HEK293 (cell line): Measurements from ENCODE around the gene CACNA1H.

Source experiments
- CTCF ChIA-PET: fragments of 350-600 bp; formaldehyde crosslinking; extraction: SDS; loops from one replicate; lab custom pipeline; 2021; ENCODE audit warnings: antibody characterized with exemption; lab: Yijun Ruan, JAX
- POLR2A ChIA-PET: fragments of 300-600 bp; formaldehyde crosslinking; extraction: SDS; loops from one replicate; lab custom pipeline; 2020; ENCODE audit warnings: antibody characterized with exemption, inconsistent platforms; lab: Yijun Ruan, JAX
- H3K27ac ChIP-seq: fragments of 200-500 bp; sonication (Bioruptor generic); 2 replicates; pipeline ENCODE4 v1.5.1; 2014; ENCODE audit warnings: low read depth, low read length, control low read depth, inconsistent platforms; ENCODE audit errors: extremely low read depth
- H3K36me3 ChIP-seq, 2 experiments: fragments of 200-500 bp in 1 of 2; sonication (Bioruptor generic) in 1 of 2; 1 replicate in 1 of 2; 2 replicates in 1 of 2; pipeline ENCODE4 v1.5.1; 2014 to 2017; ENCODE audit warnings: inconsistent platforms in 2 of 2, low read length in 2 of 2; ENCODE audit not compliant: control insufficient read depth in 2 of 2, insufficient read depth in 1 of 2
- H3K4me1 ChIP-seq: fragments of 200-500 bp; sonication (Bioruptor generic); 2 replicates; pipeline ENCODE4 v1.5.1; 2014; ENCODE audit warnings: mild to moderate bottlenecking, low read length, inconsistent platforms; ENCODE audit not compliant: control insufficient read depth, insufficient read depth
- H3K4me3 ChIP-seq: 2 replicates; pipeline ENCODE4 v1.5.1; 2011; ENCODE audit warnings: low read depth, mild to moderate bottlenecking, control low read depth, low read length, moderate library complexity
- H3K9me3 ChIP-seq: fragments of 200-500 bp; sonication (Bioruptor generic); 2 replicates; pipeline ENCODE4 v1.5.1; 2014; ENCODE audit warnings: low read depth, low read length, inconsistent platforms; ENCODE audit not compliant: control insufficient read depth, insufficient read depth
- BCL11A ChIP-seq: fragments of 450-650 bp; formaldehyde crosslinking; IDR thresholded peaks from 2 replicates; pipeline ENCODE4 v1.5.1; 2016; ENCODE audit warnings: low read depth, missing biosample characterization, missing genetic modification characterization
- GLIS2 ChIP-seq: fragments of 450-650 bp; formaldehyde crosslinking; IDR thresholded peaks from 2 replicates; pipeline ENCODE4 v1.5.1; 2016; ENCODE audit warnings: missing biosample characterization, missing genetic modification characterization
- IKZF3 ChIP-seq: fragments of 450-650 bp; IDR thresholded peaks from 2 replicates; pipeline ENCODE4 v1.5.0; 2018; ENCODE audit warnings: missing biosample characterization, mild to moderate bottlenecking, missing genetic modification characterization, moderate library complexity
- KLF17 ChIP-seq: fragments of 450-650 bp; formaldehyde crosslinking; IDR thresholded peaks from 2 replicates; pipeline ENCODE4 v1.5.1; 2016; ENCODE audit warnings: missing biosample characterization, missing genetic modification characterization
- MEIS1 ChIP-seq: sonication (generic); formaldehyde crosslinking; IDR thresholded peaks from 2 replicates; pipeline ENCODE4 v1.8.1; 2022; ENCODE audit warnings: missing genetic modification reagents, mild to moderate bottlenecking, borderline replicate concordance
- OSR2 ChIP-seq: fragments of 450-650 bp; formaldehyde crosslinking; IDR thresholded peaks from 2 replicates; pipeline ENCODE4 v1.5.1; 2016; ENCODE audit warnings: missing biosample characterization, missing genetic modification characterization
- PBX3 ChIP-seq: sonication (generic); formaldehyde crosslinking; IDR thresholded peaks from 2 replicates; pipeline ENCODE4 v1.8.1; 2022; ENCODE audit warnings: mild to moderate bottlenecking, moderate library complexity, missing genetic modification reagents
- PRDM10 ChIP-seq: fragments of 450-650 bp; formaldehyde crosslinking; IDR thresholded peaks from 2 replicates; pipeline ENCODE4 v1.5.1; 2016; ENCODE audit warnings: missing biosample characterization, missing genetic modification characterization
- ZBTB11 ChIP-seq: fragments of 450-650 bp; formaldehyde crosslinking; conservative IDR thresholded peaks from 2 replicates; pipeline ENCODE4 v1.5.1; 2016; ENCODE audit warnings: low read depth, missing biosample characterization, missing genetic modification characterization
- ZBTB7A ChIP-seq: fragments of 450-650 bp; formaldehyde crosslinking; IDR thresholded peaks from 2 replicates; pipeline ENCODE4 v1.5.1; 2016; ENCODE audit warnings: low read depth, missing biosample characterization, missing genetic modification characterization
- ZBTB8A ChIP-seq: fragments of 450-650 bp; formaldehyde crosslinking; IDR thresholded peaks from 2 replicates; pipeline ENCODE4 v1.5.1; 2016; ENCODE audit warnings: missing biosample characterization, missing genetic modification characterization
- ZFP37 ChIP-seq: fragments of 450-650 bp; formaldehyde crosslinking; IDR thresholded peaks from 2 replicates; pipeline ENCODE4 v1.5.1; 2016; ENCODE audit warnings: missing biosample characterization, missing genetic modification characterization
- ZIC2 ChIP-seq: fragments of 450-650 bp; formaldehyde crosslinking; IDR thresholded peaks from 2 replicates; pipeline ENCODE4 v1.5.1; 2016; ENCODE audit warnings: missing biosample characterization, missing genetic modification characterization
- ZNF133 ChIP-seq: fragments of 450-650 bp; formaldehyde crosslinking; IDR thresholded peaks from 2 replicates; pipeline ENCODE4 v1.5.1; 2016; ENCODE audit warnings: missing biosample characterization, missing genetic modification characterization
- ZNF146 ChIP-seq: fragments of 450-650 bp; formaldehyde crosslinking; IDR thresholded peaks from 2 replicates; pipeline ENCODE4 v1.5.1; 2016; ENCODE audit warnings: missing biosample characterization, missing genetic modification characterization
- ZNF18 ChIP-seq: fragments of 450-650 bp; formaldehyde crosslinking; IDR thresholded peaks from 2 replicates; pipeline ENCODE4 v1.5.1; 2016; ENCODE audit warnings: missing biosample characterization, missing genetic modification characterization
- ZNF335 ChIP-seq: fragments of 450-650 bp; formaldehyde crosslinking; conservative IDR thresholded peaks from 2 replicates; pipeline ENCODE4 v1.5.1; 2016; ENCODE audit warnings: missing biosample characterization, missing genetic modification characterization
- ZNF391 ChIP-seq: fragments of 450-650 bp; formaldehyde crosslinking; IDR thresholded peaks from 2 replicates; pipeline ENCODE4 v1.5.1; 2016; ENCODE audit warnings: low read depth, missing biosample characterization, missing genetic modification characterization, borderline replicate concordance
- ZNF416 ChIP-seq: fragments of 450-650 bp; formaldehyde crosslinking; IDR thresholded peaks from 2 replicates; pipeline ENCODE4 v1.5.1; 2016; ENCODE audit warnings: missing biosample characterization, missing genetic modification characterization
- ZNF626 ChIP-seq: fragments of 450-650 bp; sonication (Bioruptor Pico); formaldehyde crosslinking; IDR thresholded peaks from 2 replicates; pipeline ENCODE4 v1.5.1; 2018; ENCODE audit warnings: missing biosample characterization, missing genetic modification characterization, inconsistent platforms
- ZNF677 ChIP-seq: fragments of 450-650 bp; IDR thresholded peaks from 2 replicates; pipeline ENCODE4 v1.5.0; 2018; ENCODE audit warnings: missing biosample characterization, mild to moderate bottlenecking, missing genetic modification characterization, moderate library complexity
- ZNF704 ChIP-seq: fragments of 450-650 bp; formaldehyde crosslinking; IDR thresholded peaks from 2 replicates; pipeline ENCODE4 v1.5.1; 2016; ENCODE audit warnings: missing biosample characterization, missing genetic modification characterization
- ZNF707 ChIP-seq: fragments of 450-650 bp; formaldehyde crosslinking; IDR thresholded peaks from 2 replicates; pipeline ENCODE4 v1.5.1; 2016; ENCODE audit warnings: missing biosample characterization, missing genetic modification characterization
- ZNF777 ChIP-seq: fragments of 450-650 bp; formaldehyde crosslinking; IDR thresholded peaks from 2 replicates; pipeline ENCODE4 v1.5.1; 2017; ENCODE audit warnings: missing biosample characterization, missing genetic modification characterization, borderline replicate concordance
- ZNF785 ChIP-seq: fragments of 450-650 bp; formaldehyde crosslinking; IDR thresholded peaks from 2 replicates; pipeline ENCODE4 v1.5.1; 2016; ENCODE audit warnings: missing biosample characterization, missing genetic modification characterization

The CACNA1H gene

GRCh38 chr16:1197237-1197866 is 44.4 kb downstream of the CACNA1H start:
- no peaks in the 10 kb centered on the region for H3K9me3 ChIP-seq
- ChIA-PET CTCF (interaction anchor here (1.2 kb wide), 1 partner anchor 15 kb away, joined by 5 read pairs; no protein-coding TSS in a partner anchor), POLR2A (no interaction called here)
- peaks cover 3% of the 10 kb centered on the region; the same call in 1 of the 2 replicates for H3K4me1 ChIP-seq
- H3K36me3 ChIP-seq = no peaks in the 10 kb centered on the region
- no peak overlapping the region for H3K4me3 ChIP-seq
- no peak overlapping the region for H3K27ac ChIP-seq
- no peak for TF ChIP-seq ZNF785 (tag by site-specific recombination)
- no peak for TF ChIP-seq BCL11A (tag by site-specific recombination)
- no peak for TF ChIP-seq ZNF677 (tag by site-specific recombination)
- no peak for TF ChIP-seq ZNF335 (tag by site-specific recombination)
- TF ChIP-seq PBX3 (CRISPR knock-in tag) = no peak
- no peak for TF ChIP-seq ZNF416 (tag by site-specific recombination)
- peak; percentile 48; the same call in 1 of the 2 replicates for TF ChIP-seq GLIS2 (tag by site-specific recombination)
- no peak for TF ChIP-seq ZFP37 (tag by site-specific recombination)
- TF ChIP-seq ZBTB8A (tag by site-specific recombination) = peak; percentile 80
- peak; percentile 90 for TF ChIP-seq KLF17 (tag by site-specific recombination)
- no peak for TF ChIP-seq PRDM10
- no peak for TF ChIP-seq ZBTB7A
- peak; percentile 58; the same call in 1 of the 2 replicates for TF ChIP-seq ZNF18 (tag by site-specific recombination)
- TF ChIP-seq ZIC2 (tag by site-specific recombination) = peak; percentile 86
- TF ChIP-seq MEIS1 (CRISPR knock-in tag) = no peak
- TF ChIP-seq OSR2 (tag by site-specific recombination) = peak; percentile 96
- TF ChIP-seq ZNF391 (tag by site-specific recombination) = no peak
- no peak for TF ChIP-seq ZNF707
- no peak for TF ChIP-seq ZNF777 (tag by site-specific recombination)
- no peak for TF ChIP-seq ZNF146 (tag by site-specific recombination)
- TF ChIP-seq ZNF626 (tag by site-specific recombination) = no peak
- TF ChIP-seq ZNF133 = no peak
- TF ChIP-seq ZNF704 = no peak
- peak; percentile 47; the same call in 1 of the 2 replicates for TF ChIP-seq IKZF3 (tag by site-specific recombination)
- no peak for TF ChIP-seq ZBTB11 (tag by site-specific recombination)
